Epithelial cell of alveolus of lung (primary cell): Measurements from ENCODE around the gene RBMX. TPM values are rescaled to one million over a fixed set of nuclear protein-coding genes. Genes with fewer than 3 reads are reported as not detected.

Experiments used
- total RNA-seq: library from RNA; depleted of rRNA; stranded (reverse); fragments of >200 nt; gene quantifications from 2 replicates; pipeline ENCODE4 v1.2.1, GENCODE V29; 2015

RBMX gene
- 213 and 356 TPM in 2 replicates for total RNA-seq

GRCh38 chrX:136880452-136881013, at the start of gene RBMX:
TSS of gene RBMX (minus strand) at chrX:136880725. CDS start at chrX:136879427, 1,298 bp downstream.

Other genes starting within 250 kb of the RBMX start
- not detected in 2 replicates for gene CD40LG, start 232.6 kb downstream of the RBMX start, total RNA-seq
- 4.0 and 10.1 TPM in 2 replicates for gene ARHGEF6, start 99.8 kb downstream of the RBMX start, total RNA-seq
- gene GPR101, start 153.3 kb upstream of the RBMX start, total RNA-seq: not detected in 2 replicates